Fibroblast of the aortic adventitia (primary cell): ENCODE results near the gene RBBP8. TPM values are rescaled to one million over a fixed set of nuclear protein-coding genes. Genes with fewer than 3 reads are reported as not detected.

Experiments used
- DNase-seq: peaks from one replicate; pipeline ENCODE4 v3.0.0-alpha.2; 2010; ENCODE audit warnings: low read depth
- H3K4me3 ChIP-seq: 2 replicates; pipeline ENCODE4 v1.5.1; 2011; ENCODE audit warnings: low read depth, mild to moderate bottlenecking, control low read depth, low read length, moderate library complexity
- CTCF ChIP-seq: IDR thresholded peaks from 2 replicates; pipeline ENCODE4 v1.5.1; 2011; ENCODE audit warnings: mild to moderate bottlenecking, low read length, control low read depth, inconsistent platforms; ENCODE audit not compliant: insufficient read depth
- total RNA-seq: library from RNA; depleted of rRNA; stranded (reverse); fragments of >200 nt; gene quantifications from 2 replicates; pipeline ENCODE4 v1.2.3, GENCODE V29; 2012; ENCODE audit warnings: low replicate concordance

RBBP8 gene
- total RNA-seq, 1 donor, result 80.1 TPM

DNA sequence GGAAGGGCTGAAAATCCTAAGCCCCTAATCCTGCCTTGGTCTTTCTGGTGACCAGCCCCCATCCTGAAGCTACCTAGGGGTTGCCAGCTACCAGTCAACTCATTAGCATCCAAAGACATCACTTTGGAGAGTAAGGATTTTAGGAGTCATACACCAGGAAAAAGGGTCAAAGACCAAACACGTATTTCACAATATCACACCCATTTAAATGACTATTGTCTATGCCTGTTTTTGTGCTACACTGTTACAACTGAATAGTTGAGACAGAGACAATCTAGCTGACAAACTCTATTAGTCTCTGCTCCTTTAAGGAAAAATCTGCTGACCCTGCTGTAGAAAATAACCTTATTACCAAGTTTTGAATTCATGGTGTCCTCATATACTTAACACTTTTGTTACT is 21.0 kb upstream of the RBBP8 start:
- no peak for TF ChIP-seq CTCF
- H3K4me3 ChIP-seq, result no peak overlapping the region
- no peak for DNase-seq

DNA sequence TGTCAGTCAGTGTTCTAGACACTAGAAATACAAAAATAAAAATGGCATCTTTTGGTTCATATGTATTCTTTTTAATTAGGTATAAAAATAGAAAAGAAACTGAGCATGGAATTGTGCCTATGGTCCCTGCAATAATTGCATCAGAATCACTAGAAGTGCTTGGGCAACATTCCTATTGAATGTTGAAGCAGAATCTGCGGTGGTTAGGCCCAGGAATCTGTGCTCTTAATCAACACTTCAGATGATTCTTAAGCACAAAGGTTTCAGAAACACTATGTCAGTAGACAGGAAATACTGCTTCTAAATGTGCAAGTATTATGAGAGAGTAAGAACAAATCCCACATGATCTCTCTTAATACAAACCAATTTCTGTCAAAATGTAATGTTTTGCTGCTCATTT is 20.3 kb upstream of the RBBP8 start:
- TF ChIP-seq CTCF, result no peak
- DNase-seq, result peak; percentile 75
- H3K4me3 ChIP-seq, result no peak overlapping the region

- no peak for DNase-seq
- no peak overlapping the region for H3K4me3 ChIP-seq
- no peak for TF ChIP-seq CTCF
These were observed 19.3 kb upstream of the RBBP8 start for GRCh38 chr18:22913861-22914260.

- no peak for TF ChIP-seq CTCF
- no peak overlapping the region for H3K4me3 ChIP-seq
- no peak for DNase-seq
These were observed 18.5 kb upstream of the RBBP8 start for GRCh38 chr18:22914633-22915032.

- H3K4me3 ChIP-seq, result no peak overlapping the region
- no peak for DNase-seq
- no peak for TF ChIP-seq CTCF
These were observed 17.8 kb upstream of the RBBP8 start for GRCh38 chr18:22915337-22915736.

DNA sequence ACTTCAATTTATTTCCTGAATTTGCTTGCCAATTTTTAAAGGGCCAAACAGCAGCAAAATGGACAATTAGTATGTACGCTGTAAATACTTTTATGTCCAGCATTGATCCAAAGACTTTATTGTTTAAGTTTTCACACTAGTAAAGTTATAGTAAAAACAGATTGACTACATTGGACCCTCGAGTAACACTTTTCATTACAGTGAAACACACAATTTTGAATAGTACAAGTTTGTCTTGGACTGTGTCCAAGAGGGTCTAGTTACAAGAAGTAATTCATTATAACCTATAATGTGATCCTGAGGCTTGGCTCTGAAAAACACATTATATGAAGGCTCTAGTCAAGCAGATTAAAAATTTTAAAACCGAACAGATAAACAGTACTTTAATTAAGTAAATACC is 11.4 kb upstream of the RBBP8 start:
- H3K4me3 ChIP-seq, result no peak overlapping the region
- no peak for DNase-seq
- no peak for TF ChIP-seq CTCF

GRCh38 chr18:22924589-22924988 is 8.5 kb upstream of the RBBP8 start:
- H3K4me3 ChIP-seq, result no peak overlapping the region
- DNase-seq, result no peak
- no peak for TF ChIP-seq CTCF
